Keratinocyte (primary cell): ENCODE results near the gene RRAGD. TPM values are rescaled to one million over a fixed set of nuclear protein-coding genes. Genes with fewer than 3 reads are reported as not detected.

Experiments used
- DNase-seq: peaks from one replicate; pipeline ENCODE4 v3.0.0-alpha.2; 2011; ENCODE audit warnings: low read depth, missing footprints, low spot score
- FAIRE-seq: peaks from 2 replicates; lab custom pipeline; 2011; peaks lifted over from hg19 to GRCh38; lab: Jason Lieb, UNC
- H2AFZ ChIP-seq: 2 replicates; pipeline ENCODE4 v1.6.0; 2012; ENCODE audit warnings: low read length, control low read depth, inconsistent platforms; ENCODE audit not compliant: control insufficient read depth
- H3K27ac ChIP-seq: 2 replicates; pipeline ENCODE4 v1.5.1; 2011; ENCODE audit warnings: low read length; ENCODE audit not compliant: control insufficient read depth, insufficient read depth
- H3K27me3 ChIP-seq: 3 replicates; pipeline ENCODE4 v1.6.0; 2011; ENCODE audit warnings: low read length; ENCODE audit not compliant: control insufficient read depth, insufficient read depth; ENCODE audit errors: extremely low read depth
- H3K36me3 ChIP-seq, 2 experiments: 2 replicates in 1 of 2; 3 replicates in 1 of 2; pipeline ENCODE4 v1.5.1; 2011; ENCODE audit warnings: low read length in 2 of 2, mild to moderate bottlenecking in 1 of 2; ENCODE audit not compliant: control insufficient read depth in 2 of 2, insufficient read depth in 2 of 2; ENCODE audit errors: extremely low read depth in 1 of 2
- H3K4me1 ChIP-seq: 3 replicates; pipeline ENCODE4 v1.5.1; 2011; ENCODE audit warnings: low read length; ENCODE audit not compliant: control insufficient read depth, insufficient read depth; ENCODE audit errors: extremely low read depth
- H3K4me2 ChIP-seq: 3 replicates; pipeline ENCODE4 v1.6.0; 2011; ENCODE audit warnings: low read depth, low read length; ENCODE audit not compliant: control insufficient read depth, insufficient read depth; ENCODE audit errors: extremely low read depth
- H3K4me3 ChIP-seq, 3 experiments: fragments of 200-600 bp in 1 of 3; sonication (generic) in 1 of 3; 2 replicates in 2 of 3; 3 replicates in 1 of 3; pipeline ENCODE4 v1.5.1; 2011 to 2016; ENCODE audit warnings: low read length in 3 of 3, mild to moderate bottlenecking in 3 of 3, control low read depth in 2 of 3, inconsistent platforms in 1 of 3, low read depth in 1 of 3, mixed read lengths in 1 of 3, mixed run types in 1 of 3, moderate library complexity in 1 of 3; ENCODE audit not compliant: control insufficient read depth in 2 of 3, insufficient read depth in 2 of 3; ENCODE audit errors: extremely low read depth in 1 of 3
- H3K79me2 ChIP-seq: 2 replicates; pipeline ENCODE4 v1.6.0; 2012; ENCODE audit warnings: low read length; ENCODE audit not compliant: control insufficient read depth, insufficient read depth
- H3K9ac ChIP-seq: 3 replicates; pipeline ENCODE4 v1.6.0; 2011; ENCODE audit warnings: low read length; ENCODE audit not compliant: control insufficient read depth, insufficient read depth; ENCODE audit errors: extremely low read depth
- H3K9me1 ChIP-seq: 3 replicates; pipeline ENCODE4 v1.6.0; 2011; ENCODE audit warnings: low read length; ENCODE audit not compliant: control insufficient read depth, insufficient read depth; ENCODE audit errors: extremely low read depth
- H3K9me3 ChIP-seq: 2 replicates; pipeline ENCODE4 v1.5.1; 2012; ENCODE audit warnings: low read depth, low read length; ENCODE audit not compliant: control insufficient read depth
- H4K20me1 ChIP-seq: 3 replicates; pipeline ENCODE4 v1.6.0; 2011; ENCODE audit warnings: low read length; ENCODE audit not compliant: control insufficient read depth, insufficient read depth; ENCODE audit errors: extremely low read depth
- EZH2 ChIP-seq: IDR thresholded peaks from one replicate; pipeline ENCODE4 v1.6.1; 2012; ENCODE audit warnings: inconsistent platforms, mild to moderate bottlenecking, low read length, moderate library complexity
- dilution Hi-C: fragments of 300-500 bp; cut with MboI; formaldehyde crosslinking; loops from one replicate; pipeline ENCODE4 v1.7.0; 2020; ENCODE audit warnings: low sequenced_read_pairs; ENCODE audit not compliant: extremely low pct_ligation_motif_present
- polyA plus RNA-seq, 5 experiments: library from polyadenylated mRNA; depleted of rRNA in 3 of 5; stranded (reverse) in 3 of 5; stranded (forward) in 1 of 5; unstranded in 1 of 5; fragments of >200 nt; gene quantifications; 1 replicate in 1 of 5; 2 replicates in 3 of 5; 3 replicates in 1 of 5; pipeline versions ENCODE4 v1.2.1 to v1.2.3, GENCODE V29; 2011 to 2012; ENCODE audit warnings: missing spikeins in 2 of 5, low read depth in 1 of 5, low replicate concordance in 1 of 5
- TF ChIP-seq, protein P1 (sequence below), 3 experiments: IDR thresholded peaks in 1 of 3; conservative IDR thresholded peaks in 1 of 3; optimal IDR thresholded peaks in 1 of 3; 2 replicates in 2 of 3; 3 replicates in 1 of 3; pipeline versions ENCODE3 to v1.5.1; 2011; ENCODE audit warnings: low read length in 3 of 3, mild to moderate bottlenecking in 3 of 3, moderate library complexity in 2 of 3, control low read depth in 1 of 3, inconsistent platforms in 1 of 3; ENCODE audit not compliant: insufficient read depth in 2 of 3; ENCODE audit errors: extremely low read depth in 1 of 3

RRAGD gene
- polyA plus RNA-seq, 1 donor (not counting 4 experiments of a cell fraction or from before 2014, with no cell fraction given) = 0.18 TPM

DNA sequence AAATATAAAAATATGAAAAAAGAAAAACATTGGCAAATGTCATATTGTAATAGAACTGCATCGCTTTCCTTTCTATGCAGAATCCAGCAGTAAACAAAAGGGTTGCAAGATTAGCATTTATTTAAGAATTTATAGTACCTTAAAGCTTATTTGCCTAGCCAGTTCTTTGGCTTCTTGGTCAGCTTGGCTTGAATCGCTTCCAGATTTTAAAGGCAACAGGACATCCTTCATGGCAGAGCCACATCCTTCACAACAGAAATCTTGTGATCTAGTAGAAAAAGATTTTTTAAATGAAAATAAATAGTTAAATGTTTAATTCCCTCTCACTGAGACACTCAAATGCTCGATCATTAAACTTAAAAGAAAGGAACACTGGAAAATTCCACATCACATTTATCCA, 76.9 kb downstream of the RRAGD start:
- peaks cover 3 to 5% of the 10 kb centered on the region in 2 experiments for H3K36me3 ChIP-seq
- H3K4me1 ChIP-seq = no peaks in the 10 kb centered on the region
- DNase-seq = no peak
- H3K9me3 ChIP-seq = no peaks in the 10 kb centered on the region
- no peak overlapping the region for H3K9ac ChIP-seq
- H2AFZ ChIP-seq = no peak overlapping the region
- H3K9me1 ChIP-seq = no peaks in the 10 kb centered on the region
- no peak for TF ChIP-seq EZH2
- TF ChIP-seq, protein P1, sequence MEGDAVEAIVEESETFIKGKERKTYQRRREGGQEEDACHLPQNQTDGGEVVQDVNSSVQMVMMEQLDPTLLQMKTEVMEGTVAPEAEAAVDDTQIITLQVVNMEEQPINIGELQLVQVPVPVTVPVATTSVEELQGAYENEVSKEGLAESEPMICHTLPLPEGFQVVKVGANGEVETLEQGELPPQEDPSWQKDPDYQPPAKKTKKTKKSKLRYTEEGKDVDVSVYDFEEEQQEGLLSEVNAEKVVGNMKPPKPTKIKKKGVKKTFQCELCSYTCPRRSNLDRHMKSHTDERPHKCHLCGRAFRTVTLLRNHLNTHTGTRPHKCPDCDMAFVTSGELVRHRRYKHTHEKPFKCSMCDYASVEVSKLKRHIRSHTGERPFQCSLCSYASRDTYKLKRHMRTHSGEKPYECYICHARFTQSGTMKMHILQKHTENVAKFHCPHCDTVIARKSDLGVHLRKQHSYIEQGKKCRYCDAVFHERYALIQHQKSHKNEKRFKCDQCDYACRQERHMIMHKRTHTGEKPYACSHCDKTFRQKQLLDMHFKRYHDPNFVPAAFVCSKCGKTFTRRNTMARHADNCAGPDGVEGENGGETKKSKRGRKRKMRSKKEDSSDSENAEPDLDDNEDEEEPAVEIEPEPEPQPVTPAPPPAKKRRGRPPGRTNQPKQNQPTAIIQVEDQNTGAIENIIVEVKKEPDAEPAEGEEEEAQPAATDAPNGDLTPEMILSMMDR (optimal IDR thresholded peaks at IDR 0.05 in 1 of 3, IDR thresholded peaks at IDR 0.05 in 1 of 3, conservative IDR thresholded peaks at IDR 0.05 in 1 of 3; ENCODE audit: extremely low read depth in 1 of 3, insufficient read depth in 2 of 3, low read length in 3 of 3) = no peak
- no peak overlapping the region for H3K4me3 ChIP-seq
- H3K79me2 ChIP-seq = no peaks in the 10 kb centered on the region
- dilution Hi-C loops = no loop called here
- no peak overlapping the region for H3K4me2 ChIP-seq
- no peaks in the 10 kb centered on the region for H4K20me1 ChIP-seq
- H3K27me3 ChIP-seq = no peaks in the 10 kb centered on the region
- no peak for FAIRE-seq
- no peak overlapping the region for H3K27ac ChIP-seq

DNA sequence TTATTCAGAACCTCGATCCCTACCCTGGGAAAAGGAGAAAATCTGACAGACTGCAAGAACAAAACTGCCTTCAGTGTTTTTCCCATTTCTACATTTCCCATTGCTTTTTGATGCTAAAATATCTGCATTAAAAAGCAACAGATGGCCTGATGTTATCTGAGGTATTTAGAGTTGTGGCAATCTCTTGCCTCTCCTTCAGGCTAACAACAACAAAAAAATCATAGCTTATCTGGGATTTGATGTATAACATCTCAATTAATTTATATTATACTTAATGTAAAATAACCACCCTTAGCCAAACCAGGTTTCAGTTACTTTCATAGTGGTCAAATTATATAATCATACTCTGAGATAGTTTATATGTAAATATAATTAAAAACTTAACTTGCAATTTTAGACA, 81.2 kb downstream of the RRAGD start:
- H3K4me3 ChIP-seq = no peak overlapping the region
- H3K4me1 ChIP-seq = no peaks in the 10 kb centered on the region
- H3K9ac ChIP-seq = no peak overlapping the region
- no peak for FAIRE-seq
- no peaks in the 10 kb centered on the region for H3K9me3 ChIP-seq
- no peaks in the 10 kb centered on the region for H3K27me3 ChIP-seq
- no peak overlapping the region for H3K27ac ChIP-seq
- dilution Hi-C loops = no loop called here
- H2AFZ ChIP-seq = no peak overlapping the region
- no peak for TF ChIP-seq EZH2
- TF ChIP-seq, protein P1 (optimal IDR thresholded peaks at IDR 0.05 in 1 of 3, IDR thresholded peaks at IDR 0.05 in 1 of 3, conservative IDR thresholded peaks at IDR 0.05 in 1 of 3; ENCODE audit: extremely low read depth in 1 of 3, insufficient read depth in 2 of 3, low read length in 3 of 3) = no peak
- H3K4me2 ChIP-seq = no peak overlapping the region
- H3K36me3 ChIP-seq = peaks cover 3% of the 10 kb centered on the region in 2 experiments
- H3K79me2 ChIP-seq = no peaks in the 10 kb centered on the region
- no peaks in the 10 kb centered on the region for H4K20me1 ChIP-seq
- DNase-seq = no peak
- no peaks in the 10 kb centered on the region for H3K9me1 ChIP-seq
